Muscle of arm (tissue), 14 donors: Measurements from ENCODE around the gene CD200R1L. TPM values are rescaled to one million over a fixed set of nuclear protein-coding genes. Genes with fewer than 3 reads are reported as not detected.
"Not testable (repeated sequence)": the region's sequence is repeated elsewhere in the genome, so short reads cannot be mapped to it uniquely, and the experiment has no call there.

Experiments used
- DNase-seq: peaks from one replicate; pipeline ENCODE4 v3.0.0-alpha.2; 2013
- long read RNA-seq, 11 donors: transcript quantifications; one replicate each; lab custom pipeline, GENCODE V29; 2026
- polyA plus RNA-seq, 12 donors: library from polyadenylated mRNA; unstranded; fragments of 120-200 nt; gene quantifications; one replicate each; pipeline ENCODE4 v1.2.1, GENCODE V29; 2013; ENCODE audit not compliant: insufficient read length in 12 of 12

Gene CD200R1L, protein sequence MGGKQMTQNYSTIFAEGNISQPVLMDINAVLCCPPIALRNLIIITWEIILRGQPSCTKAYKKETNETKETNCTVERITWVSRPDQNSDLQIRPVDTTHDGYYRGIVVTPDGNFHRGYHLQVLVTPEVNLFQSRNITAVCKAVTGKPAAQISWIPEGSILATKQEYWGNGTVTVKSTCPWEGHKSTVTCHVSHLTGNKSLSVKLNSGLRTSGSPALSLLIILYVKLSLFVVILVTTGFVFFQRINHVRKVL
- not detected for polyA plus RNA-seq
- long read RNA-seq, donor 1: 0 reads
- long read RNA-seq, donor 2: 0 reads
- long read RNA-seq, donor 3: 0 reads
- long read RNA-seq, donor 4: 0 reads
- long read RNA-seq, donor 5: 0 reads
- long read RNA-seq, donor 6: 0 reads
- long read RNA-seq, donor 7: 0 reads
- long read RNA-seq, donor 8: 0 reads
- long read RNA-seq, donor 9: 0 reads
- long read RNA-seq, donor 10: 0 reads
- long read RNA-seq, donor 11: 0 reads

DNA sequence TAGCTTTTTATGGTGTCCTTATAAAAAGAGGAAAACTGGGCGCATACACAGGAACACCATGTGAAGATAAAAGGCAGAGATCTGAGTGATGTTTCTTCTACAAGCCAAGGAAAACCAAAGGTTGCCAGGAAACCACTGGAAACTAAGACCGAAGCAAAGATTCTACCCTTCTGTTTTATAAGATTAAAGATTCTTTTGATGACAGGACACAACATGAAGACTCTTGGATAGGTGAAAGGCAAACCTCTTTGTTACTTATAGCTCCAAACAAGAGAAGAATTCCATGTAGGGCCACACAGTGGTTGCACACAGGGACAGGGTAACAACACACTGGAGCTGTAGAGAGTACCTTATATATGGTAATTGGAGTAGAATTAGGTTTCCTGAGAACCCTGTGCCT lies at the start of gene CD200R1L:
Gene CD200R1L (minus strand): TSS at position 101 of the 400 bp plus-strand sequence. CDS start 17,497 bp downstream, outside the sequence.
- DNase-seq: no peak

DNA sequence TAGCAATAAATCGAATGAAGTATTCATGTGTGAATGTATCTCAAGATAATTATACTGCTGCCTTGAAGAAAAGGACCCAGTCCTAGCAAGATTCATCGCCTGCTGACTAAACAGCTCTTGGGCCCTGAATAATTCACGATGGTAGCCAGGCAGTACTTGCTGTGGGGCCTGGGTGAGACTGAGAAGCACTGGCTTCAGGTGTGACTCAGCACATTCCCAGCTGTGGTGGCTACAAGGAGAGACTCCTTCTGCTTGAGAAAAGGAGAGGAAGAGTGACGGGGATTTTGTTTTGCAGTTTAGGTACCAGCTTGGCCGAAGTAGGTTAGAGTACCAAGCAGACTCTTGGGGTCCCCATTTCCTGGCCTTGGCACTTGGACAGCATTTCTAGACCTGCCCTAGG lies 47.6 kb upstream of the CD200R1L start:
- no peak for DNase-seq

DNA sequence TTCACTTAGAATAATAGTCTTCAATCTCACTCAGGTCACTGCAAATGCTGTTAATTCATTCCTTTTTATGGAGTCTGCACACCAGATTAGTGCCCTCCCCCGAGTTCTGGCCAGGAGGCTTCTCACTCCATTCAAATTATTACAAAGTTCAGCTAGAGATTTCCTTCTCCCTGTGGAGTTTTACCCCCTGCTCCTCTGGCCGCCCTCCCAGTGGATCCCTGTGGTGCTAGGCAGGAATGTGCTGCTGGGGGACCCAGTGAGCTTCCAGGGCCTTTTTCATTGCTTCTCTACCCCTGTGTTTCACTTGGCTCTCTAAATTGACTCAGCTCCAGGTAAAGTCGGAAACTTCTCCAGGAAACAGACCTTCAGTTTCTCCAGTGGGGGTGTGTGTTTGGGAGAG lies 42.7 kb upstream of the CD200R1L start:
- no peak for DNase-seq

DNA sequence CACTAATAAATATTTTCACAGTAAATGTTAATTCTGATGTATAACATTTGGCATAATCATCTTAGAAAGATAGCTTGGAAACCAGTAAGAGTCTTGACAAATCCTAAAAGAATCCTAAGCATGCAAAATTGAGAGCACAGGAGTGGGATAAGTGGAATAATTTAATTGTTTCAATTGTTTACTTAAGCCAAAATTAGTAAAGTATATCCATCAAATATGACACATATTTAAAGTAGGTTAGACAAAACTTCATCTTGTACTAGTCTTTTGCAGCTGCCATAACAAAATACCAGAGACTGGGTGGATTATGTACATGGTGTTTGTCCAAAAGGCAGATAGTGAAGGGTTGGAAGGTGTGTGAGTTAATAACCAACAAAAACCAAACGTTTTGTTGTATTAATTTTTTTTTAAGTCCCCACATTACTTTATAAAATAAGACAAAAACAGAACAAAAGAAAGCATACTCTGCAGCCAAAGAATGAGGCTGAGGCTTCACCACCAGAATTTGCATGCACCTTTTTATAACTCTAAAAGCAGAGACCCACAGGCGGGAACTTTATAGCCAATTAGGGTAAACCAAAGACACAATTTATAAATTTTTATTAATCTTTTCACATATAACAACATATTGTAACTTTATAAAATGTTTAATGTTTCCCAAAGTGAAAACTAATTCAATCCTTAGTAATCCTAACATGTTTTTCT lies 41.9 kb upstream of the CD200R1L start:
- DNase-seq: no peak

DNA sequence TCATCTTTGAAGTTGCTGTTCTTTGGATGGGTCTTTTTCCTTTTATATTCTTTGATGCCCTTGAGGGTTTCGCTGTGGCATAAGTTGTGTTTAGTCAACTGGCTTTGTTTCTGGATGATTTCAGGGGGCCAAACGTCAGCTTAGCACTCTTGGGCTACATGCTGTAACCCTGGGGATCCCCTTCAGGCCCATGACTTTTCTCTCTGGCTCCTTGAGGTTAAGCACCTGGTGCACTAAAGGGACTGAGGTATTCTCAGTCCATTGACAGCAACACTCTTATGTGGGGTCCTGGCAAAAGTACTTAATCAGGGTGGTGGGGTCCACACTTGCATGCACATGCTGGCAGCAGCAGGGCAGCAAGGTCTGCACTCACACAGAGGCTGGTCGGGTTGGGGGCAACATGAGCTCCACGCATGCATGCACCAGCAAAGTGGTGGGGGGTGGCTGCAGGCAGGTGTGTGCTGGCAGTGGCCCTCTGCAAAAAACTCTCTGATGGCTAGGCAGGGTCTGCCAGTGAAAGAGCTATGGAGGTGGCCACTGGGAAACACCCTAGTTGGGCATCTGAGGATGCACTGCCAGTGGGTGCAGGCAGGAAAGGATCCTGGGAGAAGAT lies 38.1 kb upstream of the CD200R1L start:
- DNase-seq: no peak

DNA sequence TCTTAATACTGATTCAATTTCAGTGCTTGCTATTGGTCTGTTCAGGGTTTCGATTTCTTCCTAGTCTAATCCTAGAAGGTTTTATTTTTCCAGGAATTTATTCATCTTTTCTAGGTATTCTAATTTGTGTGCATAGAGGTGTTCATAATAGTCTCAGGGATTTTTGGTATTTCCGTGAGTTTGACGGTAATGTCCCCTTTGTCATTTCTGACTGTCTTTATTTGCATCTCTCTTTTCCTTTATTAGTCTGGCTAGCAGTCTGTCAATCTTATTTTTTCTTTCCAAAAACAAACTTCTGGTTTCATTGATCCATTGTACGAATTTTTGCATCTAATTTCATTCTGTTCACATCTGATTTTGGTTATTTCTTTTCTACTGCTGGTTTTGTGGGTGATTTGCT lies 35.2 kb upstream of the CD200R1L start:
- DNase-seq: no peak

DNA sequence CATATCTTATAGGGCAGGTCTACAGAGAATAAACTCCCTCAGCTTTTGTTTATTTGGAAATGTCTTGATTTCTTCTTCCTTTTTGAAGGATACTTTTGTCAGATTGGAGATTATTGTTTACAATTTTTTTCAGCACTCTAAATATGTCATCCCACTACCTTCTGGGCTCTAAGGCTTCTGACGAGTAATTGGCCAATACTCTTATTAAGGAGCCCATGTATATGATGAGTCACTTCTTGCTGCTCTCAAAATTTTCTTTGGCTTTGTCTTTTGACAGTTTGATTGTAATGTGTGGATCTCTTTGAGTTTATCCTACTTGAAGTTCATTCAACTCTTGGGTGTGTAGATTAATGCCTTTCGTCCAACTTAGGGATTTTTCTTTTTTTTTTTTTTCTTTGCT lies 28.9 kb upstream of the CD200R1L start:
- DNase-seq: no peak

DNA sequence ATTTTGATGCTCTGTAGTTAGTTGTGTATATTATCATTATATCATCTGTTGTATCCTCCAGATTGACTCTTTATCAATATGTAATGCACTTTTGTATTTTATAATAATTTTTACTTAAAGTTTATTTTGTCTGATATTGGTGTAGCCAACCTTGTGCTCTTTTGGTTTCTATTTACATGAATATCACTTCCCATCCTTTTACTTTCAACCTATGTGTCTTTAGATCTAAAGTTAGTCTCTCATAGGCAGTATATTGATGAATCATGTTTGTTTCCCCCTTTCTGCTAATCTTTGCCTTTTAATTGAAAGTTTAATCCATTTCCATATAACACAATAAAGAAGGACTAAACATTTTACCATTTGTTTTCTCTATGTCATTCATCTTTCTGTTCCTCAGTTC lies 28.1 kb upstream of the CD200R1L start:
- no peak for DNase-seq

DNA sequence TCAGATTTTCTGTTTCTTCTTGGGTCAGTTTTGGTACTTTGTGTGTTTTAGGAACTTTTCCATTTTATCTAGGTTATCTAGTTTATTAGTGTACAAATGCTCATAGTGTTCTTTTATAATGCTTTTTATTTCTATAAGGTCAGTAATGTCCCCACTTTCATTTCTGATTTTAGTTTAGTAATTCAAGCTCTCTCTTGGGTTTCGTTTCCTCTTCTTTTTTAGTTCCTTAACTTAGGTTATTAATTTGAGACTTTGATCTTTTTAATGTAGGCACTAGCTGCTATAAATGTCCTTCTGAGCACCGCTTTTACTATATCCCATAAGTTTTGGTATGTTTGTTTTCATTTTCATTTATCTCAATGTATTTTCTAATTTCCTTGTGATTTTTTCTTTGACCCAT lies 27.0 kb upstream of the CD200R1L start:
- no peak for DNase-seq

DNA sequence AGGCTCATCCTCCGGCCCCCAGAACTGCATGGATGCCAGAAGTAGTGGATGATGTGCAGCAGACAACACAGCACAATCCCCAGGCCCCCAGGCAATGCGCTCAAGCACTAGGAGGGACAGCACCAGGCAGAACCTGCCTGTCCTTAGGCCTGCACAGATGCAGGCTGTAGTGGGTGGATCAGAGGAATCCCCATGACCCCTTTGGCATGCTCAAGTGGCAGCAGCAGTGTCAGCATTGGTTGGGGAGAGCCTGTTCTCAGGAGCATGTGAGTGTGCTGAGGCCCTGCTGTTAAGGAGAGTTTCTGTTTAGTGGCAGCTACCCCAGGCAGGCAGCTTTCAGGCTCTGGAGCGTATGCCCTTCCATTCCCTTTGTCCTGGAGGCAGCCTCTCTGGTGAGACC lies 25.1 kb upstream of the CD200R1L start:
- no peak for DNase-seq

DNA sequence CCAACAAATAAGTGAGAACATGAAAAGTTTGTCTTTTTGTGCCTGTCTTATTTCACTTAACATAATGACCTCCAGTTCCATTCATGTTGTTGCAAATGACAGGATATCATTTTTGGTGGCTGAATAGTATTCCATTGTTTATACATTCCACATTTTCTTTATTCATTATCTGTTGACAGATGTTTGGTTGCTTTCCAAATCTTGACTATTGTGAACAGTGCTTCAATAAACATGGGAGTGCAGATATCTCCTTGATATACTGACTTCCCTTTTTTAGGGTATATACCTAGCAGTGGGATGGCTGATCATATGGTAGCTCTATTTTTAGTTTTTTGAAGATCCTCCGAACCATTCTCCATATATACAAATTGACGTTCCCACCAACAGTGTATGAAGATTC lies 19.1 kb upstream of the CD200R1L start:
- no peak for DNase-seq

DNA sequence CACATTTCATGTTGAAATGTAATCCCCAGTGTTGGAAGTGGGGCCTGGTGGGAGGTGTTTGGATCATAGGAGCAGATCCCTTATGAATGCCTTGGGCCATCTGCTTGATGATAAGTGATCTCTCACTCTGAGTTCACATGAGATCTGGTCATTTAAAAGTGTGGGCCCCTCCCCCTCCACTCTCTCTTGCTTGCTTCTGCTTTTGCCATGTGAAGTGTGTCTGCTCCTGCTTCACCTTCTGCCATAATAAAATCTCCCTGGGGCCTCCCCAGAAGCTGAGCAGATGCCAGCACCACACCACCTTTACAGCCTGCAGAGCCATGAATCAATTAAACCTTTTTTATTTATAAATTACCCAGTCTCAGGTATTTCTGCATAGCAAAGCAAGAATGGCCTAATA lies 14.2 kb upstream of the CD200R1L start:
- DNase-seq: no peak

DNA sequence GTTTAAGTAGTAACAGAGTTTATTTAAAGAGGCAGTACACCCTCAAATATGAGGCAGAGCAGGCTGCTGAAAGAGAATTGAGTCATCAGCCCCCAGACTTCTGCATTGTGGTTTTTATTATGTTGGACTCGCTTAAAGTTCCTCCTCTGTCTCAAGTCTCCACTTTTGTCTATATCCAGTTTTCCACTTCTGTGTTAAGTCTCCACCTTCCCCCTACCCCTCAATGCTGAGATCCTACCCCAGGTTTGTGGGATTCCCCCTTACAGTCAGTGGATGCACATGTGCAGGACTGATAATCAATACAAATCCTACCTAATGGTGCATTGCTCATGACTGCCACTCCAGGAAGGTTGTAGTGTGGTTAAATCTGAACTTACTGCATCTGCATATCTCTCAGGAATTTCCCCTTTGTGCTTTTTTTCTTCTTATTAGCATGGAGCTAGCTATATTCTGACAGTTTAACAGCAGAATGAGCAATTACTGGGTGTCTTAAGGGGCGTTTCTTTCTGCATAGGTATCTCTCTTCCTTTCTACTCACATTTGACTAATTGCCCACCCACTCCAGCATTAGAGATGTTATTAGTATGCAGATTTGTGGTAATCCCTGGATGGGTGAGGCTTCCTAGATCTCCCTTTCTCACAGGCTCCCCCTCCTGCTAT lies 11.9 kb upstream of the CD200R1L start:
- no peak for DNase-seq

DNA sequence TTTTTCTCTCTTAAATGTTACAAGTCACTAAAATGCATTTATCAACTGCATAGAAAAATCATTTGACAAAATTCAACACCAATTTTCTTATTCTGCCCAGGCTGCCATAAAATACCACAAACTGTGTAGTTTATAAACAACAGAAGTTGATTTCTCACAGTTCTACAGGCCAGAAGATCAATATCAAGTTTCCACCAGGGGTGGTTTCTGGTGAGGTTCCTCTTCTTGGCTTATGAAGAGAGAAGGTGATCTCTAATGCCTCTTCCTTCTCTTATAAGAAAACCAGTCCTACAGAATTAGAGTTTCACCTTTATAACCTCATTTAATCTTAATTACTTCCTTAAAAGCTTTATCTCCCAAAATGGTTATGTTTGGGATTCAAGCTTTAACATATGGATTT lies 10.9 kb upstream of the CD200R1L start:
- DNase-seq: no peak

DNA sequence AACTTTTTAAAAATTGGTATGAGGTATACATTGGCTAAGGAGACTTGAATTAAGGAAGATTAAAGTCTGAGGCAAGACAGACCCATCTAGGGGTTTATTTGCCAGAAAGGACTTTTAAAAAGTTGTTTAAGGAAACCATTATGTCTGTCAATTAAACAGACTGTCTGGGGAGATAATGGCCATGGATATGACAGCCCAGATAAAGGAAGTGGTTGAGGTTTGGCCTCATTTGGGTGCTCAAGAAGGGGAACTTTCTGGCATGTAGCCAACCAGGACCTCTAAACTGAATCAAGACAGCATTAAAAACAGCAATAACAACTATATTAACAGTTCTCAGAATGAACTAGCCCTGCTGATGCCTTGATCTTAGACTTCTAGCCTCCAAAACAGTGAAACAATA lies 9.9 kb upstream of the CD200R1L start:
- no peak for DNase-seq

DNA sequence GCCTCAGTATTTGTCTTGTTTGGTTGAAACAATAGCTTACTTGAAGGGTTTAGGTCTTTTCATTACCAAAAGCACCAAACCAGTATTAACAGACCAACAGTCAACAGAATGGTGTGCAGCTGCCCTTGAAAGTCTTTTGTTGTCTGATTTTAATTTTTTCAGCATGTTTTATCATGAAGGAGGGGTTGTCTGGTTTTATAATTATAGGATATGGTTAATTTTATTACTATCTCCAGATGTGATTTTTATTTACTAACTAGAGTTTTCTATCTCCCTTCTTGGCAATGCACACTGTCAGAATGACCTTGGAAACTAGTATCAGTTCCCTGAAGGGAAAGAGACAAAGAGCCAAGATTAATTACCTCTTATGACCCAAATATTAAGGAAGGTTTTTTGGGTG lies 9.2 kb upstream of the CD200R1L start:
- no peak for DNase-seq

DNA sequence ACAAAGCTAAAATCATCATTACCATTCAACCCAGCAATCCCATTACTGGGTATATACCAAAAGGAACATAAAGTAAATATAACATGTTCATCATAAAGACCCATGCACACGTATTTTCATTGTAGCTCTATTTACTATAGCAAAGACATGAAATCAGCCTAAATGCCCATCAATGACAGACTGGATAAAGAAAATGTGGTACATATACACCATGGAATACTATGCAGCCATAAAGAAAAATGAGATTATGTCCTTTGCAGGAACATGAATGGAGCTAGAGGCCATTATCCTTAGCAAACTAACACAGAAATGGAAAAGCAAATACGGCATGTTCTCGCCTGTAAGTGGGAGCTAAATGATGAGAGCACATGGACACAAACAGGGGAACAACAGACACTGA lies 8.4 kb upstream of the CD200R1L start:
- DNase-seq: not testable (repeated sequence)

DNA sequence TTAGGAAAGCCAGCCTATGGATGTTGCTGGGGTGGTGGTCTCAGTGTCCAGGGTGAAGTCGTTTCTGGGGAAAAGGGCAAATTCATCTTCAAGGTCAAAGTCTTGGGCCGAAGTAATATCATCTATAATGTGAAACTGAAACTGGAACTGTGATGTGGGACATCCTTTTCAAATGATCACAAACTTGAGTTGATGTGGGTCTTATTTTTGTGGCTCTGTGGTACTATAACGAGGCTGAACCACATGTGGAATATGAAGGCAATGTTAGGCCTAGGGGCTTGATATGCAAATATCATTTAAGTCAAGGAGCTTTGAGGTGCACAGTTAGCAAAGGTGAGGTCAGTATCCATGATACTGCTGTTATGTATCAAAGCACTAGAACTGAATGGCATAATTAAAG lies 1.5 kb upstream of the CD200R1L start:
- no peak for DNase-seq

DNA sequence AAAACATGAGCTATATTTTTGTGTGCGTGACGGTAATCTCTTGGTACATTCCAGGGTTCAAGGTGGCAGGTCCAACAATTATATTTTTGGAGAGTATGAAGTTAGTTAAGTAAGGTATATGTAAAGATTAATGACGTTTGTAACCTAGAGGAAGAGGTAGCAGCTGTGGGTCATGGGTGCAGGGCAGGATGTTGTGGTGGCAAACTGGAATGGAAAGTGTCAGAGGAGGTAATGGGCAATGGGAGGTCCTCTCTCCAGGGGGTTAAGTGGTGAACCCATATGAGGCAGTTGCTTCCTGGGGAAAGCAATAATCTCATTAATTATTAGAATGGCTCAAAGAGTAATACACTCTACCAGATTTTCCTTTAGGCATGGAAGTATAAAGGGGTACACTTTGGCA lies 1.0 kb upstream of the CD200R1L start:
- DNase-seq: no peak

DNA sequence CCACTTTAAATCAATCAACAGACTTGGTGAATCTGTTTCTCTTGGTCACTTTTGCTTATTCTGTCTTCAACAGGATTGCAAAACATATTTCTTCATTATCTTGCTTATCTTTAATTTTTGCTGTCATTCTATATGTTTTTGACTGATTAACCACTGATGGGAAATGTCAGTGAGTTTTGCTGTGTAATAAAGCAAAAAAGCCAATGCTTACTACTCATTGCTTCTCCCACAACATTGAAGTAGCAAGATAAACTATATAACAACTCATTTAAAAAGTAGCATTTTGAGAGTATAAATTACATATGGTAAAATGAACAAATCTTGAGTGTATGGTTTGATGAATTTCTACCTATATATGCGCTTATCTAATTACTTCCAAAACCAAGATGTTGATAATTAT lies 892 bp downstream of the CD200R1L start:
- no peak for DNase-seq

DNA sequence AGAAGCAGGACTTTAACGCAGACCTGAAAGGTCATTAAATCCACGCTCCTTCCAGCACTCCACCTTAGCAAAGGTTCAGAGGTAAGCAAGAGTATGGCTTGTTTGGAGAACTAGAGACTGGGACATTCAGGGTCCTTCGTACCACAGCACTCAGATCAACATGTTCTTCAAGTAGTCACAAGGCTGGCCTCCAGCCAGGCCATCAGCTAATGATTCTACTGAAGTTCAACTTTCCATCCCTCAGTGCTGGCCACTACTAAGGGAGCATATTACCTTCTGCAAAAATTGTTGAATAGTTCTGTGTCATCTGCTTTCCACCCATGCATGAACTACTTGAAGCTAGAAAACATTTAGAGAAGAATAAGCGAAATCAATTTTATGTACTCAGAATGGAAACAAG lies 17.6 kb downstream of the CD200R1L start:
- DNase-seq: no peak
